ENCODE results near the gene MMP12.

DNA sequence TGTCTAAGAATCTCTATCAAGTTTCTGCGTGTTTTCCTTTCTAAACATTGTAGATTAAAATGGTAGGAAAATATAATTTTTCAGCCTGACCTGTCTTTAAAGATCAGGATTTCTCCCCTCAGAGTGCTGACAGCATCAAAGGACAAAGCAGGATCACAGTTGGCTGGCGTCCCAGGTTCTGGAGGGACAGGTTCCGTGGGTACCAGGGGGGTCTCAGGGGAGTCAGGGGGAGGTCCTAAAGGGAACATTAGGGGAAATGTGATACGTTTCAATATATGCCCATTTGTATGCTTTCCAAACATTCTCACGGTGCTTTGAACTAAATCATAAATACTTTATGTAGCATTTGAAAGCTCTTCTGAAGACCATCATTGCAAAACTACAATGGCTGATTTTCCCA lies 34.8 kb downstream of the MMP12 start:
- TF ChIP-seq ZNF138 (CRISPR knock-in tag; conservative IDR thresholded peaks at IDR 0.05) = no peak
- TF ChIP-seq, protein P1, sequence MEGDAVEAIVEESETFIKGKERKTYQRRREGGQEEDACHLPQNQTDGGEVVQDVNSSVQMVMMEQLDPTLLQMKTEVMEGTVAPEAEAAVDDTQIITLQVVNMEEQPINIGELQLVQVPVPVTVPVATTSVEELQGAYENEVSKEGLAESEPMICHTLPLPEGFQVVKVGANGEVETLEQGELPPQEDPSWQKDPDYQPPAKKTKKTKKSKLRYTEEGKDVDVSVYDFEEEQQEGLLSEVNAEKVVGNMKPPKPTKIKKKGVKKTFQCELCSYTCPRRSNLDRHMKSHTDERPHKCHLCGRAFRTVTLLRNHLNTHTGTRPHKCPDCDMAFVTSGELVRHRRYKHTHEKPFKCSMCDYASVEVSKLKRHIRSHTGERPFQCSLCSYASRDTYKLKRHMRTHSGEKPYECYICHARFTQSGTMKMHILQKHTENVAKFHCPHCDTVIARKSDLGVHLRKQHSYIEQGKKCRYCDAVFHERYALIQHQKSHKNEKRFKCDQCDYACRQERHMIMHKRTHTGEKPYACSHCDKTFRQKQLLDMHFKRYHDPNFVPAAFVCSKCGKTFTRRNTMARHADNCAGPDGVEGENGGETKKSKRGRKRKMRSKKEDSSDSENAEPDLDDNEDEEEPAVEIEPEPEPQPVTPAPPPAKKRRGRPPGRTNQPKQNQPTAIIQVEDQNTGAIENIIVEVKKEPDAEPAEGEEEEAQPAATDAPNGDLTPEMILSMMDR (IDR thresholded peaks at IDR 0.05) = no peak
- TF ChIP-seq, protein P2, sequence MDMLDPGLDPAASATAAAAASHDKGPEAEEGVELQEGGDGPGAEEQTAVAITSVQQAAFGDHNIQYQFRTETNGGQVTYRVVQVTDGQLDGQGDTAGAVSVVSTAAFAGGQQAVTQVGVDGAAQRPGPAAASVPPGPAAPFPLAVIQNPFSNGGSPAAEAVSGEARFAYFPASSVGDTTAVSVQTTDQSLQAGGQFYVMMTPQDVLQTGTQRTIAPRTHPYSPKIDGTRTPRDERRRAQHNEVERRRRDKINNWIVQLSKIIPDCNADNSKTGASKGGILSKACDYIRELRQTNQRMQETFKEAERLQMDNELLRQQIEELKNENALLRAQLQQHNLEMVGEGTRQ (CRISPR knock-in tag; IDR thresholded peaks at IDR 0.05) = no peak
- TF ChIP-seq NFE2L1 (CRISPR knock-in tag; IDR thresholded peaks at IDR 0.05) = no peak
- TF ChIP-seq, protein P3, sequence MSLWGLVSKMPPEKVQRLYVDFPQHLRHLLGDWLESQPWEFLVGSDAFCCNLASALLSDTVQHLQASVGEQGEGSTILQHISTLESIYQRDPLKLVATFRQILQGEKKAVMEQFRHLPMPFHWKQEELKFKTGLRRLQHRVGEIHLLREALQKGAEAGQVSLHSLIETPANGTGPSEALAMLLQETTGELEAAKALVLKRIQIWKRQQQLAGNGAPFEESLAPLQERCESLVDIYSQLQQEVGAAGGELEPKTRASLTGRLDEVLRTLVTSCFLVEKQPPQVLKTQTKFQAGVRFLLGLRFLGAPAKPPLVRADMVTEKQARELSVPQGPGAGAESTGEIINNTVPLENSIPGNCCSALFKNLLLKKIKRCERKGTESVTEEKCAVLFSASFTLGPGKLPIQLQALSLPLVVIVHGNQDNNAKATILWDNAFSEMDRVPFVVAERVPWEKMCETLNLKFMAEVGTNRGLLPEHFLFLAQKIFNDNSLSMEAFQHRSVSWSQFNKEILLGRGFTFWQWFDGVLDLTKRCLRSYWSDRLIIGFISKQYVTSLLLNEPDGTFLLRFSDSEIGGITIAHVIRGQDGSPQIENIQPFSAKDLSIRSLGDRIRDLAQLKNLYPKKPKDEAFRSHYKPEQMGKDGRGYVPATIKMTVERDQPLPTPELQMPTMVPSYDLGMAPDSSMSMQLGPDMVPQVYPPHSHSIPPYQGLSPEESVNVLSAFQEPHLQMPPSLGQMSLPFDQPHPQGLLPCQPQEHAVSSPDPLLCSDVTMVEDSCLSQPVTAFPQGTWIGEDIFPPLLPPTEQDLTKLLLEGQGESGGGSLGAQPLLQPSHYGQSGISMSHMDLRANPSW (CRISPR knock-in tag; conservative IDR thresholded peaks at IDR 0.05; ENCODE audit: low read depth) = no peak
- TF ChIP-seq CBFB (CRISPR knock-in tag; IDR thresholded peaks at IDR 0.05; ENCODE audit: low read depth) = no peak
